HepG2 (cell line): ENCODE measurements around the gene C2orf81. TPM values are rescaled to one million over a fixed set of nuclear protein-coding genes. Genes with fewer than 3 reads are reported as not detected.
"Not testable (repeated sequence)": the region's sequence is repeated elsewhere in the genome, so short reads cannot be mapped to it uniquely, and the experiment has no call there.

Source experiments
- ATAC-seq: fragments of 200-7000 bp; cut with Tn5 transposase; 3 replicates; pipeline ENCODE4 v1.9.1; 2020; ENCODE audit warnings: mild to moderate bottlenecking, moderate library complexity
- BruUV-seq: library from RNA; stranded (reverse); fragments of 400-500 nt; replicated peaks from 2 replicates; lab custom pipeline; 2021; lab: Mats Ljungman, UMichigan
- CTCF ChIA-PET: fragments of 300-600 bp; formaldehyde crosslinking; extraction: SDS; loops from one replicate; lab custom pipeline; 2021; ENCODE audit warnings: low total read pairs, inconsistent platforms, low intra/inter-chr PET ratio; lab: Yijun Ruan, JAX
- POLR2A ChIA-PET: fragments of 350-600 bp; sonication (Branson Sonifier 250); formaldehyde crosslinking; loops from one replicate; lab custom pipeline; 2020; ENCODE audit warnings: antibody characterized with exemption, inconsistent platforms; lab: Yijun Ruan, JAX
- DNase-seq: peaks from one replicate; pipeline ENCODE4 v3.0.0-alpha.2; 2015; ENCODE audit warnings: low spot score
- FAIRE-seq: peaks from 3 replicates; lab custom pipeline; 2011; peaks lifted over from hg19 to GRCh38; lab: Jason Lieb, UNC
- H2AFZ ChIP-seq: one replicate; pipeline ENCODE4 v1.6.1; 2011; ENCODE audit warnings: low read length, inconsistent platforms
- H3K27ac ChIP-seq: fragments of 300-600 bp; 3 replicates; pipeline ENCODE4 v1.8.0; 2011; ENCODE audit warnings: mixed run types, mild to moderate bottlenecking, mixed read lengths, low read length, inconsistent platforms; ENCODE audit not compliant: insufficient read depth; ENCODE audit errors: extremely low read length
- H3K27me3 ChIP-seq, 2 experiments: fragments of 200-600 bp in 1 of 2; 2 replicates in 1 of 2; 3 replicates in 1 of 2; pipeline versions ENCODE4 v1.6.0 to v1.8.0; 2011; ENCODE audit warnings: low read length in 2 of 2, mild to moderate bottlenecking in 2 of 2, moderate library complexity in 2 of 2, inconsistent platforms in 1 of 2; ENCODE audit not compliant: insufficient read depth in 2 of 2, control insufficient read depth in 1 of 2
- H3K36me3 ChIP-seq, 2 experiments: fragments of 200-600 bp in 1 of 2; replicated peaks in 1 of 2; 2 replicates in 1 of 2; 3 replicates in 1 of 2; pipeline versions ENCODE4 v1.5.1 to v1.8.0; 2011; ENCODE audit warnings: low read length in 2 of 2, inconsistent platforms in 1 of 2; ENCODE audit not compliant: insufficient read depth in 2 of 2, control insufficient read depth in 1 of 2
- H3K4me1 ChIP-seq: 2 replicates; pipeline ENCODE4 v1.5.1; 2012; ENCODE audit warnings: low read length, inconsistent platforms; ENCODE audit not compliant: insufficient read depth
- H3K4me2 ChIP-seq: 2 replicates; pipeline ENCODE4 v1.6.0; 2011; ENCODE audit warnings: low read depth, low read length, inconsistent platforms
- H3K4me3 ChIP-seq, 3 experiments: fragments of 200-600 bp in 1 of 3; sonication (generic), shearing (Covaris generic) in 1 of 3; replicated peaks in 1 of 3; 2 replicates each; pipeline ENCODE4 v1.5.1; 2011 to 2016; ENCODE audit warnings: low read length in 3 of 3, inconsistent platforms in 2 of 3, low read depth in 2 of 3, mild to moderate bottlenecking in 2 of 3, control low read depth in 1 of 3, mixed read lengths in 1 of 3; ENCODE audit not compliant: insufficient read depth in 1 of 3
- H3K79me2 ChIP-seq: one replicate; pipeline ENCODE4 v1.6.1; 2011; ENCODE audit warnings: low read length, inconsistent platforms; ENCODE audit not compliant: insufficient read depth
- H3K9ac ChIP-seq: 2 replicates; pipeline ENCODE4 v1.6.0; 2011; ENCODE audit warnings: mild to moderate bottlenecking, low read depth, low read length, inconsistent platforms; ENCODE audit not compliant: insufficient read depth
- H3K9me3 ChIP-seq: 2 replicates; pipeline ENCODE4 v1.5.1; 2012; ENCODE audit warnings: mild to moderate bottlenecking, low read length
- H4K20me1 ChIP-seq: 2 replicates; pipeline ENCODE4 v1.6.0; 2011; ENCODE audit warnings: inconsistent platforms, mild to moderate bottlenecking, low read length, moderate library complexity; ENCODE audit not compliant: insufficient read depth
- ATAD3A ChIP-seq: sonication (generic); formaldehyde crosslinking; IDR thresholded peaks from 2 replicates; pipeline ENCODE4 v1.4.0; 2020; ENCODE audit warnings: missing genetic modification reagents
- ATF7 ChIP-seq, 2 experiments: fragments of 450-650 bp in 1 of 2; sonication (generic) in 1 of 2; formaldehyde crosslinking in 1 of 2; IDR thresholded peaks; 2 replicates each; pipeline versions ENCODE4 v1.4.0 to v1.6.1; 2016 to 2020; ENCODE audit warnings: antibody characterized with exemption in 1 of 2, mild to moderate bottlenecking in 1 of 2, missing genetic modification reagents in 1 of 2
- WGBS: methylation state at CpG from one replicate; pipeline ENCODE4 v1.1.6; 2017; ENCODE audit warnings: low lambda C conversion rate; 5-methylcytosine and 5-hydroxymethylcytosine counted together
- in situ Hi-C: cut with HindIII; loops from 2 replicates; pipeline ENCODE4 v1.10.0; 2017; ENCODE audit warnings: low pct_unique_long_range_greater_than_20kb; ENCODE audit not compliant: extremely low pct_ligation_motif_present
- intact Hi-C: fragments of 100-400 bp; cut with micrococcal nuclease; formaldehyde crosslinking; loops from one replicate; pipeline ENCODE4 v1.10.0; 2022; ENCODE audit not compliant: unreplicated experiment
- polyA plus RNA-seq, 8 experiments: library from polyadenylated mRNA; depleted of rRNA in 3 of 8; stranded (reverse) in 7 of 8; unstranded in 1 of 8; fragments of >200 nt; fragmentation: Illumina TruSeq in 4 of 8; extraction: Trizol in 4 of 8; gene quantifications; 2 replicates each; pipeline versions ENCODE4 v1.2.1 to v1.2.3, GENCODE V29; 2011 to 2016; ENCODE audit warnings: low read depth in 4 of 8, missing spikeins in 1 of 8, mixed read lengths in 1 of 8; ENCODE audit not compliant: insufficient read depth in 1 of 8
- total RNA-seq, 5 experiments: library from RNA; depleted of rRNA; stranded (reverse); fragments of >200 nt; fragmentation: Illumina TruSeq; extraction: Trizol; gene quantifications; 2 replicates each; pipeline ENCODE4 v1.2.3, GENCODE V29; 2016; ENCODE audit warnings: low read depth in 1 of 5

C2orf81 gene
- total and polyA plus RNA-seq, 2 of the 13 experiments (the other 11 are each of a cell fraction or from before 2014, with no cell fraction given): 0.15 to 0.17 TPM

DNA sequence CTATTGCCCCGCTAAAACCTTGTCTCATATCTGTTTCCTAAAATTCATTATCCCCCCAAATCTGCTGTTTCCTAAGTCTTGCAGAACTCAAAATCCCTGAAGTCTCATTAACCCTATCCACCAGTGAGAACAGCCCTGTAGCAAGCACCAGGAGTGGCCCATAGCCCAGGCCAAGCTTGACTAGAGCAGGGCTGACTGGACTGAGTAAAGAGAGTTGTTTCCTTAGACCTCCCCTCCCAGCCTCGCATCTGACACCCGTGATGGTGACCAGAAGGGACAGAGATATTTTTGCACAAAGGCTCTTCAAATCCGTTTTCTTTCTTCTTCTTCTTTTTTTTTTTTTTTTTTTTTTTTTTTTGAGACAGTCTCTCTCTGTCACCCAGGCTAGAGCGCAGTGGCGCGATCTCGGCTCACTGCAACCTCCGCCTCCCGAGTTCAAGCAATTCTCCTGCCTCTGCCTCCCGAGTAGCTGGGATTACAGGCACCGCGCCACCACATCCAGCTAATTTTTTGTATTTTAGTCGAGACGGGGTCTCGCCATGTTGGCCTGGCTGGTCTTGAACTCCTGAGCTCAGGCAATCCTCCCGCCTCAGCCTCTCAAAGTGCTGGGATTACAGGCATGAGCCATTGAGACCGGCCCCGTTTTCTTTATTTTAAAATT lies 846 bp downstream of the C2orf81 start:
- POLR2A ChIA-PET: interaction anchor here (0.7 to 2.4 kb wide), 5 partner anchors 9 to 656 kb away, joined by 4 to 16 read pairs (median 6); partner anchors contain the start of gene WBP1
- H3K27ac ChIP-seq, H3K9me3 ChIP-seq, in situ Hi-C loops, FAIRE-seq, H4K20me1 ChIP-seq, H2AFZ ChIP-seq, DNase-seq, intact Hi-C loops, H3K79me2 ChIP-seq, H3K36me3 ChIP-seq, BruUV-seq, ATAC-seq, H3K9ac ChIP-seq: not testable (repeated sequence)
- H3K27me3 ChIP-seq: peaks cover 0 to 10% of the 10 kb centered on the region in 2 experiments; a peak in 2 of 5 replicates
- H3K4me2 ChIP-seq: peak overlapping the region; percentile 99
- whole genome bisulfite sequencing: 39% methylated on average over 19 of the region's 19 CpGs
- peaks cover 47% of the 10 kb centered on the region for H3K4me1 ChIP-seq
- CTCF ChIA-PET: interaction anchor here (0.9 kb wide), 1 partner anchor 20 kb away, joined by 3 read pairs; no protein-coding TSS in a partner anchor
- H3K4me3 ChIP-seq: peak overlapping the region in 2 of 3 experiments; percentile 54 to 75; a peak in 3 of 6 replicates

DNA sequence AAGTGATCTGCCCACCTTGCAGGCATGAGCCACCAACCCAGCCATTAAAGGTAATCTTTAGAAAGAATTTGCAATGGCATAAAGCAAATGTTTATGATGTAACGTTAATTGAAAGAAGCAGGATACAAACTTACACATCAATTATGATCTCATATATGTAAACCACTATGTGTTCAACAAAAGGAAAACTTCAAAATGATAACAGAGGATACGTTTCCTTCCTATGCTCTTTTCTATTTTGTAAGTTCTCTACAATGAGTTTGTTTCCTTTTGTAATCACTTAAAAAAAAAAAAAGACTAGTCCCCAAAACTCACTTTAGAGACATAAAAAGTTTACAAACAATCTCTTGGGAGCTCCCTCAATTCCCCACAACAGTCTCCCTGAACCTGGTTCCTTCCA lies 1.4 kb downstream of the C2orf81 start:
- peaks cover 41% of the 10 kb centered on the region for H3K4me1 ChIP-seq
- POLR2A ChIA-PET: interaction anchor here (0.7 kb wide), 1 partner anchor 655 kb away, joined by 4 read pairs; no protein-coding TSS in a partner anchor
- WGBS: 72% methylated on average over 2 of the region's 2 CpGs
- in situ Hi-C loops: no loop called here
- no peak overlapping the region for H2AFZ ChIP-seq
- H3K9ac ChIP-seq: no peak overlapping the region
- peaks cover 3% of the 10 kb centered on the region; the same call in 1 of the 2 replicates for H4K20me1 ChIP-seq
- TF ChIP-seq ATAD3A (CRISPR knock-in tag): no peak
- peak; percentile 6; the same call in 1 of the 2 replicates for TF ChIP-seq ATF7 (IDR thresholded peaks at IDR 0.05)
- TF ChIP-seq ATF7 (CRISPR knock-in tag; IDR thresholded peaks at IDR 0.05): no peak
- TF ChIP-seq, all 625 proteins: peak for 1
- intact Hi-C loops: no loop called here
- Histone ChIP-seq H3K27me3 (peaks cover 0 to 10% of the 10 kb centered on the region in 2 experiments; a peak in 2 of 5 replicates), H3K27ac (no peak overlapping the region), H3K79me2 (no peaks in the 10 kb centered on the region), H3K36me3 (peaks cover 0 to 3% of the 10 kb centered on the region in 2 experiments; a peak in 1 of 5 replicates), H3K4me3 (no peak overlapping the region), H3K4me2 (no peak overlapping the region), H3K9me3 (no peaks in the 10 kb centered on the region)
- CTCF ChIA-PET: no interaction called here
- DNase-seq (no peak), ATAC-seq (no peak), FAIRE-seq (no peak)
- BruUV-seq: no TSS peak
